Right atrium auricular region (tissue), 2 donors: Measurements from ENCODE around the gene ALDH4A1. TPM values are rescaled to one million over a fixed set of nuclear protein-coding genes. Genes with fewer than 3 reads are reported as not detected.

ENCODE experiments used
- DNase-seq: peaks from one replicate; pipeline ENCODE4 v3.0.0-alpha.2; 2019; ENCODE audit warnings: low spot score
- H3K27ac ChIP-seq, 2 donors: fragments of 200-600 bp; sonication (generic); 1 replicate in 1 of 2; 2 replicates in 1 of 2; pipeline ENCODE4 v1.5.1; 2016 to 2019
- H3K27me3 ChIP-seq, 2 donors: fragments of 200-600 bp; sonication (generic); one replicate each; pipeline versions ENCODE4 v1.5.1 to v1.6.0; 2017 to 2019
- H3K36me3 ChIP-seq: fragments of 200-600 bp; sonication (generic); one replicate; pipeline ENCODE4 v1.5.1; 2016
- H3K4me1 ChIP-seq, 2 donors: fragments of 200-600 bp; sonication (generic); one replicate each; pipeline versions ENCODE4 v1.5.1 to v1.6.0; 2017 to 2019
- H3K4me3 ChIP-seq, 2 donors: fragments of 200-600 bp; sonication (generic); 1 replicate in 1 of 2; 2 replicates in 1 of 2; pipeline ENCODE4 v1.5.1; 2017 to 2019; ENCODE audit warnings: mild to moderate bottlenecking in 1 of 2, moderate library complexity in 1 of 2
- H3K9me3 ChIP-seq, 2 donors: fragments of 200-600 bp; sonication (generic); one replicate each; pipeline ENCODE4 v1.5.1; 2019
- microRNA counts, 2 donors: library from miRNA; unstranded; fragments of <30 nt; microRNA quantifications; one replicate each; lab custom pipeline; 2016 to 2017
- microRNA-seq, 2 donors: library from miRNA; unstranded; fragments of <30 nt; microRNA quantifications; one replicate each; pipeline ENCODE4, GENCODE V29; 2016 to 2017; ENCODE audit warnings: borderline number of aligned reads in 2 of 2, borderline replicate concordance in 1 of 2
- total RNA-seq, 2 donors: library from RNA; depleted of rRNA; stranded (reverse); fragments of >200 nt; gene quantifications; one replicate each; pipeline ENCODE4 v1.1.0, GENCODE V29; 2016
- TF ChIP-seq, protein P1 (sequence below), 2 donors: fragments of 200-600 bp; sonication (generic); IDR thresholded peaks; one replicate each; pipeline ENCODE4 v1.5.1; 2019; ENCODE audit warnings: antibody characterized with exemption in 2 of 2

The ALDH4A1 gene
- total RNA-seq, 2 donors from 2014 or later, result 22.6 to 27.3 TPM

DNA sequence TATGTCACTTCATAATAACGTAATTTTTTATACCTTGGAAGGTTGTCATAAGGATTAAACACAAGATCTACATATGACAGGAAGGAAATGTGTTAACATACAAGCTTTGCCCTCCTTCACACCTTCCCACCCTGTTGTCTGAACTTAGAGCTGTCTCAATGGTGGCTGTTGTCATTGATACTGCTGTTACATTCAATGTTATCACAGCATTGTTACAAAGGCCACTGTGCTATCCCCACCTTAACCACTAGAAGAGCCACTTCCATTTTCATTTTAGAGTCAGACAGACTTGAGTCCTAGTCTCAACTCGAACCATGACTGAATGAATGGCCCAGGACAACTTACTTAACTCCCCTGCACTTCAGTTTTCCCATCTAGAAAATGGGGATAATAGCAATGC, 74.1 kb downstream of the ALDH4A1 start:
- no peak for DNase-seq
- H3K27me3 ChIP-seq, result no peaks in the 10 kb centered on the region

DNA sequence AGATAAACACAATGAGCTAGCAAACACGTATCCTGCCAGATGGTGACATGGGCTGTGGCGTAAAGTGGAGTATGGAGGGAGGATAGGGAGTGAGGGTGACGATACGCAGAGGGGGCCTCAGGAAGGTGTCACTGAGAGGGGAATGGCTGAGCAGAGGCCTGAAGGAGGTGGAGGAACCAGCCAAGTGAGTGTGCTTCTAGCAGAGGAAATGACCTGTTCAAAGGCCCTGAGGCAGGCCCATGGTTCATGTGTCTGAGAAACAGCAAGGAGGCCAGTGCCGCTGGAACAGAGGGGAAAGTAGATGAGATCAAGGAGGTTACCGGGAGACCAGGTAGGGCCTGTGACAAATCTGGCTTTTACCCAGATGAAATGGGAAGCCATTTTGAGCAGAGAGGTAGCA, 78.9 kb downstream of the ALDH4A1 start:
- no peak for DNase-seq
- H3K27me3 ChIP-seq, result peaks cover 0 to 4% of the 10 kb centered on the region in 2 donors
- TF ChIP-seq, protein P1, sequence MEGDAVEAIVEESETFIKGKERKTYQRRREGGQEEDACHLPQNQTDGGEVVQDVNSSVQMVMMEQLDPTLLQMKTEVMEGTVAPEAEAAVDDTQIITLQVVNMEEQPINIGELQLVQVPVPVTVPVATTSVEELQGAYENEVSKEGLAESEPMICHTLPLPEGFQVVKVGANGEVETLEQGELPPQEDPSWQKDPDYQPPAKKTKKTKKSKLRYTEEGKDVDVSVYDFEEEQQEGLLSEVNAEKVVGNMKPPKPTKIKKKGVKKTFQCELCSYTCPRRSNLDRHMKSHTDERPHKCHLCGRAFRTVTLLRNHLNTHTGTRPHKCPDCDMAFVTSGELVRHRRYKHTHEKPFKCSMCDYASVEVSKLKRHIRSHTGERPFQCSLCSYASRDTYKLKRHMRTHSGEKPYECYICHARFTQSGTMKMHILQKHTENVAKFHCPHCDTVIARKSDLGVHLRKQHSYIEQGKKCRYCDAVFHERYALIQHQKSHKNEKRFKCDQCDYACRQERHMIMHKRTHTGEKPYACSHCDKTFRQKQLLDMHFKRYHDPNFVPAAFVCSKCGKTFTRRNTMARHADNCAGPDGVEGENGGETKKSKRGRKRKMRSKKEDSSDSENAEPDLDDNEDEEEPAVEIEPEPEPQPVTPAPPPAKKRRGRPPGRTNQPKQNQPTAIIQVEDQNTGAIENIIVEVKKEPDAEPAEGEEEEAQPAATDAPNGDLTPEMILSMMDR (IDR thresholded peaks at IDR 0.05), result no peak
- no peaks in the 10 kb centered on the region for H3K4me1 ChIP-seq
- H3K9me3 ChIP-seq, result peaks cover 0 to 8% of the 10 kb centered on the region in 2 donors
- no peak overlapping the region for H3K4me3 ChIP-seq
- no peak overlapping the region for H3K27ac ChIP-seq
- H3K36me3 ChIP-seq, result no peaks in the 10 kb centered on the region

More for the DNA sequence above, 74.1 kb downstream of the ALDH4A1 start:
- H3K4me3 ChIP-seq, result no peak overlapping the region
- peaks cover 0 to 8% of the 10 kb centered on the region in 2 donors for H3K9me3 ChIP-seq
- no peaks in the 10 kb centered on the region for H3K4me1 ChIP-seq
- TF ChIP-seq, protein P1 (IDR thresholded peaks at IDR 0.05), result no peak
- H3K27ac ChIP-seq, result no peak overlapping the region
- no peaks in the 10 kb centered on the region for H3K36me3 ChIP-seq

MicroRNA genes within 50 kb of the gene (microRNA counts, 767-probe panel; counts per million panel counts)
- 0 to 2,162 counts per million in 2 donors for microRNA hsa-miR-1290 (lab: Ali Mortazavi, UCI)

Small RNA genes lying within 50 kb of the gene (microRNA-seq; reads per million reads assigned to microRNA genes)
- 0 reads per million in 2 donors for gene MIR1290
- gene MIR4695, result 0 reads per million in 2 donors

Other genes starting within 250 kb of the ALDH4A1 start
- not detected for gene TAS1R2, start 42.9 kb downstream of the ALDH4A1 start, total RNA-seq
- gene IFFO2, start 54.1 kb upstream of the ALDH4A1 start, total RNA-seq, result 10 to 100 TPM in 1 of 2 donors, 1 to 10 TPM in 1; 2.3 to 14.0 TPM